ENCODE measurements around the gene HSD3B1.

The HSD3B1 gene

DNA sequence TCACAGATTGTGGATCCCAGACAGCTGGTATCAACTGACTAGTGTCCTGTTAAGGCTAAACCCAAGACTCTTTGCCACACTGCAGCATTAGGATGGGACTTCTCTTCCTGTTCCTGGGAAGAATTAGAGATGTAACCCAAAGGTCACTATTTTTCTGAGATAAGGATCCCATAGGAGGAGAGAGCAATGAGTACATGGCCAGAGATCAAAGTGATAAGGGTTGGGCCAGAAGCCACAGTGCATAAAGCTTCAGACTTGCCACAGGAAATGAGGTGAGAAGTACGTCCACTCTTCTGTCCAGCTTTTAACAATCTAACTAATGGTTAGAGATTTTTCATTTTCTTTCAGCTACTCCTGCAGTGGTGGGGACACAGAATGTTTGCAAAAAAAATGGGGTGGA lies at the start of gene HSD3B1:
Gene HSD3B1, plus strand, starts transcription at position 270 of the 400 bp plus-strand sequence. CDS start 267 bp downstream, outside the sequence.
- DNase-seq (ENCODE audit: low read depth in 1 of 2, low spot score in 1 of 2): no peak

GRCh38 chr1:119462964-119463363 lies 44.0 kb upstream of the HSD3B1 start:
- no peak for DNase-seq (ENCODE audit: low read depth in 1 of 2, low spot score in 1 of 2)

DNA sequence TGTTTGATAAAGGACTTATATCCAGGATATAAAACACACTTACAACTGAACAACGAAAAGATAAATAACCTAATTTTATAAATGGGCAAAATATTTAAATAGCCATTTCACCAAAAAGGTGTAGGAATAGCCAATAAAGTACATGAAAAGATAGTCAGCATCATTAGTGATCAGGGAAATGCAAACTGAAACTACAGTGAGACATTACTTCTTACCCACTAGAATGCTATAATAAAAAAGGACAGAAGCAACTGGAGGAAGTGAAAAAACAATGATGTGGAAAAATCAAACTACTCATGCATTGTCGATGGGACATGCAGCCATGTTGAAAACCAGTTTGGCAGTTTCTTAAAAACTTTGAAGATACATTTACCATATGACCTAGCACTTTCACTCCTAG lies 43.4 kb upstream of the HSD3B1 start:
- no peak for DNase-seq (ENCODE audit: low read depth in 1 of 2, low spot score in 1 of 2)

- DNase-seq (ENCODE audit: low read depth in 1 of 2, low spot score in 1 of 2): no peak
Observed at GRCh38 chr1:119466445-119466844, 40.6 kb upstream of the HSD3B1 start.

GRCh38 chr1:119467219-119467618 lies 39.8 kb upstream of the HSD3B1 start:
- DNase-seq (ENCODE audit: low read depth in 1 of 2, low spot score in 1 of 2): no peak

DNA sequence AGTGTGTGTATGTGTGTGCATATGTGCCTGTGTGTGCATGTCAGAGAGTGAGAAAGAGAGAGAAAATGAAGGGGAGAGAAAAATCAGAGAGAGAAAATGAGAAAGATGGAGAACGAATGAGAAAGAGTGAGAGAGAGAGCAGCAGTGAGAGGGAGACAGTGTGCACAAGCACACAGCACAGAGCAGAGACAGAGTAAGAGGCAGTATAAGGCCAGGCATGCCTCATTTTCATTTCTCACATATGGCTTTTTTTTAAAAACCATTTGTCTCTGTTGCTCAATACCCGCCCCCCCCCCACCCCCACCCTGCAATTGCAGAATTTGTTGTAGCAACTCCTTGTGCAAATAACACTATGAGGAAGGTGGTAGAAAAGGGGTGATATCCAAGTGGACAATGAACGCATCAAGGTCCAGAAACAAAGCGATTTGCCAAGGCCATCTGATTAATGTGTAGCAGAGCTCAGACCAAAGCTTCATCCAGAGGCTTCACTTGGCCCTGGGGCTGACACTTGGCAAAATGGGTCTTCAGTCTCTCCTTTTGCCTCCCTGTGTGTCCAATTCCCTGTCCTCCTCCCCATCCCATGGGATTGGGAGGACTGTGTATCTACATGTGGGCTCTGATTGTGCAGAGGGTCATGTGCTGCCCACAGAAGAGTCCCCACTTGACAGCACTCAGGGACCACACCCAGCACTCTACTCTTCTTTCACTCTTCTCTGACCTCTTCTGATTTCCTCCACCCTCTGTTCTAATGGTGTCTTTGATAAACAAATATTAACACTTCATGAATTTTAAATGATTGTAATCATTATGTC lies 38.9 kb upstream of the HSD3B1 start:
- DNase-seq (ENCODE audit: low read depth in 1 of 2, low spot score in 1 of 2): no peak

- no peak for DNase-seq (ENCODE audit: low read depth in 1 of 2, low spot score in 1 of 2)
Observed at GRCh38 chr1:119469741-119470140, 37.3 kb upstream of the HSD3B1 start.

GRCh38 chr1:119470377-119470776 lies 36.6 kb upstream of the HSD3B1 start:
- DNase-seq (ENCODE audit: low read depth in 1 of 2, low spot score in 1 of 2): no peak

- DNase-seq (ENCODE audit: low read depth in 1 of 2, low spot score in 1 of 2): no peak
Observed at GRCh38 chr1:119470958-119471357, 36.1 kb upstream of the HSD3B1 start.

- DNase-seq (ENCODE audit: low read depth in 1 of 2, low spot score in 1 of 2): no peak
Observed at GRCh38 chr1:119471566-119471965, 35.4 kb upstream of the HSD3B1 start.

- DNase-seq (ENCODE audit: low read depth in 1 of 2, low spot score in 1 of 2): no peak
Observed at GRCh38 chr1:119472080-119472818, 34.8 kb upstream of the HSD3B1 start.

GRCh38 chr1:119472819-119473175 lies 34.2 kb upstream of the HSD3B1 start:
- no peak for DNase-seq (ENCODE audit: low read depth in 1 of 2, low spot score in 1 of 2)

GRCh38 chr1:119475866-119476439 lies 31.1 kb upstream of the HSD3B1 start:
- no peak for DNase-seq (ENCODE audit: low read depth in 1 of 2, low spot score in 1 of 2)

- DNase-seq (ENCODE audit: low read depth in 1 of 2, low spot score in 1 of 2): no peak
Observed at GRCh38 chr1:119477710-119478109, 29.3 kb upstream of the HSD3B1 start.

GRCh38 chr1:119480175-119480574 lies 26.8 kb upstream of the HSD3B1 start:
- no peak for DNase-seq (ENCODE audit: low read depth in 1 of 2, low spot score in 1 of 2)

- no peak for DNase-seq (ENCODE audit: low read depth in 1 of 2, low spot score in 1 of 2)
Observed at GRCh38 chr1:119481951-119482350, 25.1 kb upstream of the HSD3B1 start.

GRCh38 chr1:119482517-119483425 lies 24.2 kb upstream of the HSD3B1 start:
- no peak for DNase-seq (ENCODE audit: low read depth in 1 of 2, low spot score in 1 of 2)

DNA sequence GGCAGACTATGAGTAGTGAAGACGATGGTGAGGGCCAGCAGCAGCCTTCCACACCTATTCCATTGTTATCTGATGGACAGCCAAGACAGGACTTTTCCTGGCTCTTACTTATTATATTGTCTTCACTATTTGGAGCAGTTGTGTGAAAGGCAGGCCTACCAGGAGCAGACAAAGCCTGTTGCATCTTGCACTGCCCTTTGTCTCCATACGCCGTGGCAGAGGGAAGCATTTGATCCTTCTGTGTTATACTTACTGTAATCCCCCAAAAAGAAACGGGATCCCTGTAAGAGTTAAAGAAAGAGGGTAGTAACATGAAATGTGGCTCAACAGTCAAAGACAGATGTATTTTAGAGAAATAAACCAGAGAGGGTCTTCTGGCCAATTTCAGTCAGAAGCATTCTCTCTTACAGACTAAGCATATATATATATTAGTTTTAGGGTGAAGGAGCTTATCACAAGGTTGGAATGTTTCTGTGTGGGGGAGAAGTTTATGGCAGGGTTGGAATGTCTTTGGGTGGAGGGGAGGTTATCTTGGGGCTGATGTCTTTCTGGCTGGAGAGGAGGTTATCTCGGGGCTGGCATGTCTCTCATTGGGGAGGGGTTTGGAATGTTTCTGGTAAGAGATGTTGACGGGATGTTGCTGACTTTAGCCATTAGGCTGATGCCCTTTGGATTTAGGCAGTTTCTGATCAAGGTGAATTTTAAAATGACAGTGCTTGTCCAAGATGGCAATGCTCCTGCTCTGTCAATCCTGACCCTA lies 23.4 kb upstream of the HSD3B1 start:
- DNase-seq (ENCODE audit: low read depth in 1 of 2, low spot score in 1 of 2): no peak

GRCh38 chr1:119485201-119485600 lies 21.8 kb upstream of the HSD3B1 start:
- DNase-seq (ENCODE audit: low read depth in 1 of 2, low spot score in 1 of 2): no peak

- DNase-seq (ENCODE audit: low read depth in 1 of 2, low spot score in 1 of 2): no peak
Observed at GRCh38 chr1:119488216-119488615, 18.8 kb upstream of the HSD3B1 start.
